Stimulated activated naive CD8-positive, alpha-beta T cell treated with anti-CD3 and anti-CD28 coated beads, Interleukin-15, Interleukin-2, amounts not matched to agents 100 ng/mL and 50 ng/mL, for 24 hours (primary cell): ENCODE measurements around the gene PHLPP2.
"Not testable (repeated sequence)": the region's sequence is repeated elsewhere in the genome, so short reads cannot be mapped to it uniquely, and the experiment has no call there.

Source experiments
- H3K27ac Mint-ChIP-seq: one replicate; pipeline ENCODE4 v1.8.0; 2021; ENCODE audit warnings: mild to moderate bottlenecking, mixed read lengths
- H3K27me3 Mint-ChIP-seq: one replicate; pipeline ENCODE4 v1.8.0; 2021; ENCODE audit warnings: mixed read lengths
- H3K36me3 Mint-ChIP-seq: one replicate; pipeline ENCODE4 v1.8.0; 2021; ENCODE audit warnings: low read depth, mixed read lengths
- H3K4me1 Mint-ChIP-seq: one replicate; pipeline ENCODE4 v1.8.0; 2021; ENCODE audit warnings: low read depth, mixed read lengths
- H3K4me3 Mint-ChIP-seq: one replicate; pipeline ENCODE4 v1.8.0; 2021; ENCODE audit warnings: mild to moderate bottlenecking, mixed read lengths
- H3K9me3 Mint-ChIP-seq: one replicate; pipeline ENCODE4 v1.8.0; 2021; ENCODE audit warnings: mixed read lengths

Gene PHLPP2

DNA sequence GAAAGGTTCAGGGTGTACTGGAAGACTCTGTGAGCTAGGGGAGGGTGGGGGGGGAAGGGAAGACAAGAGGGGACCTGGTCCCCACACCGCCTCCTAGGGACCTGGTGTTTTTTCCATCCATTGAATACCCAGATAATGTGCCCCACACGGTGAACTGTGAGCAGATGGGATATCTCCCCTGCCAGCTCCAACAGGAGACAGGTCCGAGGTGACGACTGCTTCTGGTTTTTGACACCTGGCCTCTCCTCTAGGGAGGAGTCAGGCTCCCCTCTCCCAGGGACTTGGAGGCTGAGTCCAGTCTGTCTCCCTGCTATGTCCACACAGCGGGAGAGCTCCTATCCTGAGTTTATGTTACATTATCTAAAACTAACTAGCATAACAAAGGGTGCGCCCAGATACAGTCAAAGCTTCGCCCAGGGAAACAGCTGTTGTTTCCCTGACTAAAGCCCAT lies 96.7 kb downstream of the PHLPP2 start:
- Mint-ChIP-seq H3K27ac (no peak overlapping the region), H3K4me1 (no peaks in the 10 kb centered on the region), H3K9me3 (no peaks in the 10 kb centered on the region), H3K27me3 (peaks cover 17% of the 10 kb centered on the region), H3K36me3 (no peaks in the 10 kb centered on the region), H3K4me3 (no peak overlapping the region)

GRCh38 chr16:71626858-71627213 lies 97.7 kb downstream of the PHLPP2 start:
- no peak overlapping the region for H3K27ac Mint-ChIP-seq
- no peak overlapping the region for H3K4me3 Mint-ChIP-seq
- H3K9me3 Mint-ChIP-seq = no peaks in the 10 kb centered on the region
- H3K36me3 Mint-ChIP-seq = no peaks in the 10 kb centered on the region
- peaks cover 9% of the 10 kb centered on the region for H3K4me1 Mint-ChIP-seq
- H3K27me3 Mint-ChIP-seq = peaks cover 22% of the 10 kb centered on the region

GRCh38 chr16:71626018-71626857 lies 98.3 kb downstream of the PHLPP2 start, which contains the start of gene MARVELD3:
Gene MARVELD3 (plus strand): TSS chr16:71626184. CDS start chr16:71626230, 46 bp downstream.
- Mint-ChIP-seq H3K9me3 (no peaks in the 10 kb centered on the region), H3K27me3 (peaks cover 23% of the 10 kb centered on the region), H3K4me3 (peak within 1 kb of the TSS; percentile 23), H3K27ac (no peak within 1 kb of the TSS), H3K4me1 (peaks cover 10% of the 10 kb centered on the region), H3K36me3 (no peaks in the 10 kb centered on the region)

- H3K36me3 Mint-ChIP-seq = no peaks in the 10 kb centered on the region
- peak overlapping the region; percentile 12 for H3K4me3 Mint-ChIP-seq
- H3K27me3 Mint-ChIP-seq = peaks cover 23% of the 10 kb centered on the region
- peaks cover 10% of the 10 kb centered on the region for H3K4me1 Mint-ChIP-seq
- H3K27ac Mint-ChIP-seq = no peak overlapping the region
- H3K9me3 Mint-ChIP-seq = no peaks in the 10 kb centered on the region
These were observed 99.2 kb downstream of the PHLPP2 start for GRCh38 chr16:71625113-71625850.

DNA sequence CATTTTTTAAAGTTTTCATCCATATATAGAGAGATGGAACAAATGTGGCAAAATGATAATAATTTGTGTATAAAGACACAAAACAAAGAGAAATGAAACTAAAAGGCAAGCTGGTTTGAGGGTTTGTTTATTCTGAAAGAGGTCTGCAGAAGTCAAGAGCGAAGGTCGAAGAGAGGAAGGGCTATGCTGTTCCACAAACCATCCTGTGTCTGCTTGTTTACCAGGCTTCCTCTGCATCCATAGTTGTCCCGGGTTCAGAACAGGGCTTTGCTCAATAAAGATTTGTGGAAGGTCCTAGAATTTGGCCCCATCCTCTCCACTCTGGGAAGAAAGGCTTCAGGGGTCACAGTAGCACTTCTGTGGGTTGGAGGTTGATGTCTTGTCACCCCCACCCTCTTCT lies 100.9 kb downstream of the PHLPP2 start:
- H3K4me1 Mint-ChIP-seq = peaks cover 10% of the 10 kb centered on the region
- no peak overlapping the region for H3K4me3 Mint-ChIP-seq
- peaks cover 21% of the 10 kb centered on the region for H3K27me3 Mint-ChIP-seq
- H3K36me3 Mint-ChIP-seq = no peaks in the 10 kb centered on the region
- no peaks in the 10 kb centered on the region for H3K9me3 Mint-ChIP-seq
- no peak overlapping the region for H3K27ac Mint-ChIP-seq

GRCh38 chr16:71622088-71622487 lies 102.4 kb downstream of the PHLPP2 start:
- Mint-ChIP-seq H3K27me3 (peaks cover 9% of the 10 kb centered on the region), H3K9me3 (no peaks in the 10 kb centered on the region), H3K4me1 (peaks cover 10% of the 10 kb centered on the region), H3K27ac (no peak overlapping the region), H3K36me3 (no peaks in the 10 kb centered on the region), H3K4me3 (no peak overlapping the region)

DNA sequence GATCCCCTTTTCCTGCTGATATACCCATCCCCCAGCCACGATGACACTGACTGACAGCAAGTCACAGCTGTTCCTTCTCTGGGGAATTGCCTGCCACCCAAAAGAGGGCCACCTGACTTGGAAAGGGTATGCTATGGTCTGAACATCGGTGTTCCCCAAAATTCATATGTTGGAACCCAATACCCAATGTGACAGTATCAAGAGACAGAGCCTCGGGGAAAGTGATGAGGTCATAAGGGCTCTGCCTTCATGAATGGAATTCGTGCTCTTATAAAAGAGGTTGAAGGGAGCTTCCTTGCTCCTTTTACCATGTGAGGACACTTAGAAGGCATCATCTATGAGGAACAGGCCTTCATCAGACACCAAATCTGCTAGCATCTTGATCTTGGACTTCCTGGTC lies 106.1 kb downstream of the PHLPP2 start:
- Mint-ChIP-seq H3K9me3 (no peaks in the 10 kb centered on the region), H3K4me1 (peaks cover 10% of the 10 kb centered on the region), H3K27ac (no peak overlapping the region), H3K27me3 (peaks cover 10% of the 10 kb centered on the region), H3K36me3 (no peaks in the 10 kb centered on the region), H3K4me3 (no peak overlapping the region)

DNA sequence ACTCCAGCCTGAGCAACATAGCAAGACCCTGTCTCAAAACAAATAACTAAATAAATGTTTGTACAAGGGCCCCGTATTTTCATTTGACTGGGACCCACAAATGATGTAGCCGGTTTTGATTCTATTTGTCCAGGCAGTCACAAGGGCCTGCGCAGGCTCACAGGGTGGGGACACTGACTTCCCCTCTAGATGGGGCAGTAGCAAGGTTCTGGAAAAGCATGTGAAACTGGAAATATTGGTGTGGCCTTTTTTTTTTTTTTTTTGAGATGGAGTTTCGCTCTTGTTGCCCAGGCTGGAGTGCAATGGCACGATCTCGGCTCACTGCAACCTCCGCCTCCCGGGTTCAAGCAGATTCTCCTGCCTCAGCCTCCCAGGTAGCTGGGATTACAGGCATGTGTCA lies 109.5 kb downstream of the PHLPP2 start:
- H3K36me3 Mint-ChIP-seq, H3K4me1 Mint-ChIP-seq, H3K4me3 Mint-ChIP-seq, H3K9me3 Mint-ChIP-seq, H3K27ac Mint-ChIP-seq: not testable (repeated sequence)
- peaks cover 25% of the 10 kb centered on the region for H3K27me3 Mint-ChIP-seq

GRCh38 chr16:71610936-71611871 lies 113.3 kb downstream of the PHLPP2 start:
- no peaks in the 10 kb centered on the region for H3K9me3 Mint-ChIP-seq
- H3K4me1 Mint-ChIP-seq = peaks cover 21% of the 10 kb centered on the region
- H3K27me3 Mint-ChIP-seq = peaks cover 25% of the 10 kb centered on the region
- H3K36me3 Mint-ChIP-seq = no peaks in the 10 kb centered on the region
- peak overlapping the region; percentile 43 for H3K4me3 Mint-ChIP-seq
- no peak overlapping the region for H3K27ac Mint-ChIP-seq

DNA sequence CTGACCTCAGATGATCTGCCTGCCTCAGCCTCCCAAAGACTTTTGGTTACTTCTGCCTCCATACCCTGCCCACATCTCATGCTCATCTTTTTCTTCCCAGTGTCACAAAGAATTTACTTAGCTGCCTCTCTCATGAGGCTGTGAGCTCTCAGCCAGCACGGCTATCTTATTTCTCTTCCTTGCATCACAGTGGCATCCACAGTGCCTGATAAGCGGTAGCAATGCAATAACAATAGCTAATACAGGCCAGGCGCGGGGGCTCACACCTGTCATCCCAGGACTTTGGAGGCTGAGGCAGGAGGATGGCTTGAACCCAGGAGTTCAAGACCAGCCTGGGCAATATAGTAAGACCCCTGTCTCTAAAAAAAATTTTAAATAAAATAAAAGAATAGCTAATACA lies 114.1 kb downstream of the PHLPP2 start:
- no peaks in the 10 kb centered on the region for H3K36me3 Mint-ChIP-seq
- H3K9me3 Mint-ChIP-seq = no peaks in the 10 kb centered on the region
- peaks cover 21% of the 10 kb centered on the region for H3K4me1 Mint-ChIP-seq
- no peak overlapping the region for H3K4me3 Mint-ChIP-seq
- peaks cover 25% of the 10 kb centered on the region for H3K27me3 Mint-ChIP-seq
- H3K27ac Mint-ChIP-seq = peak overlapping the region; percentile 18

DNA sequence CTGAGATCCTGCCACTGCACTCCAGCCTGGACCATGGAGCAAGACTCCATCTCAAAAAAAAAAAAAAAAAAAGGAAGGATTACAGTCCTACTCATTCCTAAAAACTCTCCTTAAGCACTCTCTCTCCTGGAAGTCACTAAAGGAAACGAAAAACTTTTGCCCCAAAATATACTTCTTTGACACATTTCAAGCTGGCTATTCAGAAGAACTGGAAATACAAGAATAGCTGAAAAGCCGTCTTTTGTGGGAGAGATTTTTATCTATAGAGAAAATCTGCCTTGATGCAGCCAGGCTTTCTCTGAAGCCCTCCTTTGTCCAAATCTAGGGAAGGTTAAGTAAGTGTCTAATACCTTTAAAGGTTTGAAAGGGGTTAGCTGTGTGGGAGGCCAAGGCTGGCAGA lies 115.4 kb downstream of the PHLPP2 start:
- Mint-ChIP-seq H3K27me3 (peaks cover 21% of the 10 kb centered on the region), H3K27ac (no peak overlapping the region), H3K36me3 (no peaks in the 10 kb centered on the region), H3K4me1 (peaks cover 21% of the 10 kb centered on the region), H3K4me3 (no peak overlapping the region), H3K9me3 (no peaks in the 10 kb centered on the region)

DNA sequence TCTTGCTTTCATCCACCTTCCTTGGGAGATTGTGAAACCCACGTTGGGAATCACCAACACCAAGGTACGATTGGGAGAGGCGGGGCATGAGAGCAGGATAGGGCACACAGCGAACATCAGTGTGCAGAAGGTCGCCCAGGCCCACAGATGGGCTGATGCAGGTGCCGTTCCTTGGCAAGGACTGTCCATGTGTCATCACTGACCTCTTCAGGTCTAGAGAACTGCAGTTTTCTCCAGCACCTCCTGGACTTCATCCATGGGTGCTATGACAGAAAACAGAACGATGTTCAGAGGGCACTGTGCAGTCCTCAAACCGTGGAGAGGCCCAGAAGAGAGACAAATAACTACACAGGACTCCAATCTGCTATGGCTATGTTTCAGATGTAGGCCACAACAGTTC lies 123.7 kb downstream of the PHLPP2 start:
- Mint-ChIP-seq H3K4me1 (no peaks in the 10 kb centered on the region), H3K27ac (no peak overlapping the region), H3K27me3 (peaks cover 26% of the 10 kb centered on the region), H3K9me3 (no peaks in the 10 kb centered on the region), H3K36me3 (no peaks in the 10 kb centered on the region), H3K4me3 (no peak overlapping the region)

DNA sequence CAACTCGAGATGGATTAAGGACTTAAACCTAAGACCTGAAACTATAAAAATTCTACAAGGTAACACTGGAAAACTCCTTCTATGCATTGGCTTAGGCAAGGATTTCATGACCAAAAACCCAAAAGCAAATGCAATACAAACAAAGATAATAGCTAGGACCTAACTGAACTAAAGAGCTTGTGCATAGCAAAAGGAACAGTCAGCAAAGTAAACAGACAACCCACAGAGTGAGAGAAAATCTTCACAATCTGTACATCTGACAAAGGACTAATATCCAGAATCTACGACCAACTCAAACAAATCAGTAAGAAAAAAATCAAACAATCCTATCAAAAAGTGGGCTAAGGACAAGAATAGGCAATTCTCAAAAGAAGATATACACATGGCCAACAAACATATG lies 126.1 kb downstream of the PHLPP2 start:
- H3K27me3 Mint-ChIP-seq = peaks cover 39% of the 10 kb centered on the region
- H3K27ac Mint-ChIP-seq, H3K4me3 Mint-ChIP-seq, H3K4me1 Mint-ChIP-seq, H3K9me3 Mint-ChIP-seq, H3K36me3 Mint-ChIP-seq: not testable (repeated sequence)

- H3K27ac Mint-ChIP-seq, H3K4me1 Mint-ChIP-seq, H3K9me3 Mint-ChIP-seq, H3K36me3 Mint-ChIP-seq, H3K4me3 Mint-ChIP-seq: not testable (repeated sequence)
- peaks cover 58% of the 10 kb centered on the region for H3K27me3 Mint-ChIP-seq
These were observed 129.1 kb downstream of the PHLPP2 start for GRCh38 chr16:71595340-71595826.
